ENCODE results near the gene GPATCH1.
A peak's percentile ranks its signal among the peaks of the same experiment; 100 is the strongest.

GPATCH1 gene

DNA sequence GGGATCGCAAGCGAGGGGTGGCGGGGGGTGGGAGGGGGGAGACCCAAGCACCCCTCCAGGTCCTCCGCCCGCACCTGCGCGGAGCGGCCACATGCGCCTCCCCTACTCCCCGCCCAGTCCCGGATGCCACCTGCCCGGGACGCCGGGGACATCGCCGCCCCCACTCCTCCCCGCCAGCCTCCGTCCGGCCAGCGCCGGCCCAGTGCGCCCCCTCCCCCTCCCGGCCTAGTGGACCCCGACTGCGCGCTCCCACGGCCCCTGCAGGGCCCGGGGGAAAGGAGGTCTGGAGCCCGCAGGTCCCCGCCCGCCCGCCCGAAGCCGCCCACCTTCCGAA is 16.6 kb upstream of the GPATCH1 start:
- DNase-seq (ENCODE audit: low spot score) = no peak

DNA sequence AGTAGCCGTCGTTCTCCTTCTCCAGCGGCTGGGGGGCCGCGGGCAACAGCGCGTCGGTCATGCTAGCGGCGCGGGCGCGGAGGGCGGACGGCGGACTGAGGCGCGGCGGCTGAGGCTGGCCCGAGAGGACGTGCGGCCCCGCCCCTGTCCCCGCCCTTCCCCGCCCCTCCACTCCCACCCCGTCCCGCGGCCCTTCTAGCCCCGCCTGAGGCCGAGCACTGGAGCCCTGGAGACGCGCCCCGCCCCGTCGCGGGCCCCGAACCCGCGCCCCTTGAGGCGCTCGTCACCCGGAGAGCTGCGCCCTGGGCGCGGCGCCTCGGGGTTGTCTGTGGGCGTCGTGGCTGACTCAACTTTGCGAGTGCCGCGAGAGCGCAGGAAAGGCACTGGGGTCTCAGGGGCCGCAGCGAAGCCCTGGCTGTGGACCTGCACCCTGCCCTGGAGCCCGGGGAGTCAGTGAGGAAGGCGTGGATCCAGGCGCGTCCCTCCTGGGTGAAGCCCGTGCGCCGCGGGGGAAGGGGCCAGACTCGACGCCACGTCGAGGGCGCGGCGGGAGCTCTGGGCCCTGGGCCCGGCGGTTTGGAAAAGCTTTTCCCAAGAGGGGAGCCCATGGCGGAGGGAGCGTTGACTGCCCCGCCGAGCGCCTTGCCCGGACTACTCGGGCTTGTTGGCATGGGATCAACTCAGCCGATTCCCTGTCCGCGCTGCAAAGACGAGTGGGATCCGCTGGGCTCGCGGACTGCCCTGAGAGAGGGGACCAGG is 16.0 kb upstream of the GPATCH1 start, which contains the start of gene RHPN2:
Gene RHPN2 (minus strand): TSS at position 97 of the 759 bp plus-strand sequence. CDS start 36 bp downstream, at position 61.
- peak; percentile 82 for DNase-seq (ENCODE audit: low spot score)

DNA sequence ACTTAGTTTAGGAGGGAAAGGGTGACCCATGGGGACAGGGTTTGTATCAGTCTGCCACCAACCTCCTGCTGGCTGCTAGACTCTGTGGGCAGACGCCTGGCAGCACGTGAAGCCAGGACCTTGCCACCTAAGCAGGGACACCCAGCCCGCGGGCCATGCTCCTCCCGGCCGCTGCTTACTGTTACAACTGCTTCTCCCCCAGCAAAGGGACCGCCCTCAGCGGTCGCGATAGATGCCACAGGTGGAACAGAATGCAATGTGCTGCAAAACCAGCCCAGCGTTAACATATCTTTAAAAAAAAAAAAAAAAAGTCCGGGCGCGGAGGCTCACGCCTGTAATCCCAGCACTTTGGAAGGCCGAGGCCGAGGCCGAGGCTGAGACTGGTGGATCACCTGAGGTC is 14.4 kb upstream of the GPATCH1 start:
- DNase-seq (ENCODE audit: low spot score) = no peak

DNA sequence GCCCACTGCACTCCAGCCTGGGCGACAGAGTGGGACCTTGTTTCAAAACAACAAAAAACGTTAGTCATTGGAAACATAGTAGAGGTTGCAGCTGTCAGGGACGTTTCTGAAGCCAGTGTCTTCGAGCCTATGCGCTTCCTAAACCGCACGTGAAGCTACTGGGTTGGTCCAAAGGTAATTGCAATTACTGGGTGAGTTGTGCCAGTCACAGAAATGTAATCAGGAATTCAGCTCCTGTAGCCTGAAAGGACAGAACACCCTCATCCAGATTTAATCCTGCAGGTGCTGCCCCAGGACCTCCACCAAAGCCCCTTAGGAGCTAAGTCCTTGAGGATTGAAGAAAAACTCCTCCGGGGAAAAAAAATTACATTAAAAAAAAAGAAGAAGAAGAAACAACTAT is 13.9 kb upstream of the GPATCH1 start:
- DNase-seq (ENCODE audit: low spot score) = no peak

DNA sequence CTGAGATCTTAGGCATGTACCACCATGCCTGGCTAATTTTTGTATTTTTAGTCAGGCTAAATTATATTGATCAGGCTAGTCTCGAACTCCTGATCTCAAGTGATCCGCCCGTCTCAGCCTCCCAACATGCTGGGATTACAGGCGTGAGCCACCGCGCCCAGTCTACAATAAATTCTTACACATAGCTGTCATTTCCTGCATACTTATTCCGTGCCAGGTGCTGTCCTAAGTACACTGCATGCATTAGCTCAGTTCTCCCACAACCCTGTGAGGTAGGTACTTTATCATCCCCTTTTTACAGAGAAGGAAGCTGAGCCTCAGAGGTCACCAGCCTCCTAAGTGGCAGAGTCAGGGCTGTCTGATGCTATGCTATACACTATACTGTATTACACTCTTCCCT is 9.1 kb upstream of the GPATCH1 start:
- DNase-seq (ENCODE audit: low spot score) = no peak

DNA sequence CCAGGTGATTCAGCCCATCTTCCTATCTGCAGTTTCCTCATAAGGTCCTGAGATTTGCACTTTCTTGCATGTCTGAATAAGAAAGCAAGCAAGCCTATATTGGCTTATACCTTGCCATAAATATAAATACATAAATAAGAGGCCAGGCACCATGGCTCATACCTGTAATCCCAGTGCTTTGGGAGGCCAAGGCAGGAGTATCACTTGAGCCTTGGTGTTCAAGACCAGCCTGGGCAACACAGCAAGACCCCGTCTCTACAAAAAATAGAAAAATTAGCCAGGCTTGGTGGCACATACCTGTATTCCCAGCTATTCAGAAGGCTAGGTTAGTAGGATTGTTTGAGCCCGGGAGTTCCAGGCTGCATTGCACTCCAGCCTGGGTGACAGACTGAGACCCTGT is 5.5 kb upstream of the GPATCH1 start:
- DNase-seq (ENCODE audit: low spot score) = no peak

DNA sequence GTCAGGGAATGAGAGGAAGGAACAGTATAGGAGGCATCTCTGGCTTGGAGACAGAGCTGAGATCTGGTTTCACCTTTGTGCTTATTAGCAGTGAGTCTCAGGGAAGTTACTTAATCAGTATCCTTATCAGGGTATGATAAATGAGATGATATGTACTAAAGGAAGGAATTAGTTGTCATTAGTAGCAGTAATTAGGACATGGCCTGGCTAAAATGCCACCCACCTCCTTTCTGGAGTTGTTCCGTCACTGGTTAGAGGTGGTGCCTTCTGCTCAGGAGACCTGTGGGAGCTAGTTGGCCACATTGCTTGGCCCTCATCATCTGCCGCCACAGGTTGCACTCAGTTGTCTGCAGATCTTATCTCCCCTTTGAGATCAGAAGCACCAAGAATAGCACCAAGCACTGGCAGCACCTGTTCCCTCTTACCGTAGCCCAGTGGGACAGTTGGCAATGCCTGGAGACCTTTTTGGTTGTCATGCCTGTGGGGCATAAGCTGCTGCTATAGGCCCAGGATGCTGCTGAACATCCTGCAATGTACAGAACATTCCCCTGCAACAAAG is 4.7 kb downstream of the GPATCH1 start:
- no peak for DNase-seq (ENCODE audit: low spot score)

DNA sequence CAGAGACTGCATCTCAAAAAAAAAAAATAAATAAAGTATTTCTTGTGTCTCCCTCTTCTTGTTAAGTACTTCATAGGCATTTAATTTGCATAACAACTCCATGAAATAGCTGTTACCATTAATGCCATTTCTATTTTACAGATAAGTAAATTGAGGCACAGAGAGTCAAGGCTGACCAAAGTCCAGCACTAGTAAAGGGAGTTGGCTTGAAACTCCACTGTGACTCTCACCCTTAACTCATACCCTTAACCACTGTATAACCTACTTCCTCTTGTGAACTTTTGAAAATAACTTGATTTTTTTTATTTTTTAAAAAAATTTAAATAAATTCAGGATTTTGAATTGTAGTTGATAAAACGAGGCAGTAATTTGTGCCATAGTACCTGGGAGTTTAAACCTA is 6.0 kb downstream of the GPATCH1 start:
- no peak for DNase-seq (ENCODE audit: low spot score)

DNA sequence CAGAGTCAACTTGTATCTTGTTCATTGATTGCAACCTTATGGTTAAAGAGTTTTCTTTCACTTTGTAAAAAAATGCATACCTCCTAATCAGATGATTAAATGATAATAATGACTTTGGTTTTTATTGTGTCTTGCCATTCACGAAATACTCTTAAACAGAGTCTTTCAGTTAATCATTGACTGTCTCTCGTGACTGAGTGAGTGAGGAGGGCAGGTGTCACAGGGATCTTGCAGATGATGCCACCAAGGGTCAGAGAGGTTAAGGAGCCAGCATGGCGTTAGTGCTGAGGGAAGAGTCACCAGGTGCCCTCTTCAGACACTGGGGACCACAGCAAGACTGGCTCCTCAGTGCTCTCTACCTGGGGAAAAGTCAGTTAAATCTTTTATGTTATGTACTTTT is 8.0 kb downstream of the GPATCH1 start:
- DNase-seq (ENCODE audit: low spot score) = no peak

DNA sequence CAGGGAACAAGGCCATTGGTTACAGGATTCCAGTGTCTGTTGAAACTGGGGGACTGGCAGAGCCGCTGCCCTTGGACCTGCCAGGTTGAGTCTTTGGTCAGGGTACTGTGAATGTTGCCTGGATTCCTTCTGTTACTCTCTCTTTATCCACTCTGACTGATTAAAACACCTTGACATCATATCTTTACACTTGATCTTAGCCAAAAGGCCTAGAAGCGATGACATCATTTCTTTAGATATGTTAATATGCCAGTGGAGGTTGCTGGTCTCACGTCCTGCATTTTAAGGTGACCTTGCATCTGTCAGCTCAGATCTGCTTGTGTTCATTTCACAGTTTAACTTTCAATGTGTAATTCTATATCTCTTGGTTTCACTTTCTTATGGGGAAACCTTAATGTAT is 9.2 kb downstream of the GPATCH1 start:
- no peak for DNase-seq (ENCODE audit: low spot score)

DNA sequence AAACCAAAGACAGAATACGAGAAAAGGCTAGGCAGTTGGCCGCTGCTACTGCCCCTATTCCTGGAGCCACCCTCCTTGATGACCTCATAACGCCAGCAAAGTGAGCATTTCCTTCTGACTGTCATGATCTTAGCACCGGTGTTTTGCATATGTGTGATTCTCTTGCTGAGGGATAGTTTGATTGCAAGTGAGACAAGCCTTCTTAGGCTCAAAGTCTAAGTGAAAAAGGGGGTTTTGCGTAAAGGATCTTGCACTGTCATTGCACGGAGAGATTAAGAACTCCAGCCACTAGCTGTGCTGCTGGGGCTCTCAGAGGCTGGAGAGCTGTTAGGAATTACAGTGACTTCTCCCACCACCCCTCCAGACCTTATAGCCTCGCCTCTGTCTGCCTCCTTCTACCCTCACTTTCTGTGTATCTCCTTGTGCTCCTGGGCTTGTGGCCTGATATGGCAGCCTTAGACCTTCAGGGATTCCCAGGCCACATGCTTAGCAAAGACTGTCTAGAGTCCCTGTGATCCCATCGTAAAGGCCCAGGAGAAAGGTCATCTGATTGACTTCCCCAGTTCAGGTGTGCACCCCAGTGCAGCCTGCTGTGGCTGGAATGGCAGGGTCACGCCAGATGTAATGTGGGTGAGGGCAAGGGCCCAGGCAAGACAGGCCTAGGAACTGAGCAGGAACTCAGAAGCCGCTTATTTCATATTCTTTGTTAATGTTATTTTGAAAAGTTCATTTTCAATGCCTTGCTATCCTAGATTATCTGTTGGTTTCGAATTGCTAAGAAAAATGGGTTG is 12.6 kb downstream of the GPATCH1 start:
- DNase-seq (ENCODE audit: low spot score) = no peak

DNA sequence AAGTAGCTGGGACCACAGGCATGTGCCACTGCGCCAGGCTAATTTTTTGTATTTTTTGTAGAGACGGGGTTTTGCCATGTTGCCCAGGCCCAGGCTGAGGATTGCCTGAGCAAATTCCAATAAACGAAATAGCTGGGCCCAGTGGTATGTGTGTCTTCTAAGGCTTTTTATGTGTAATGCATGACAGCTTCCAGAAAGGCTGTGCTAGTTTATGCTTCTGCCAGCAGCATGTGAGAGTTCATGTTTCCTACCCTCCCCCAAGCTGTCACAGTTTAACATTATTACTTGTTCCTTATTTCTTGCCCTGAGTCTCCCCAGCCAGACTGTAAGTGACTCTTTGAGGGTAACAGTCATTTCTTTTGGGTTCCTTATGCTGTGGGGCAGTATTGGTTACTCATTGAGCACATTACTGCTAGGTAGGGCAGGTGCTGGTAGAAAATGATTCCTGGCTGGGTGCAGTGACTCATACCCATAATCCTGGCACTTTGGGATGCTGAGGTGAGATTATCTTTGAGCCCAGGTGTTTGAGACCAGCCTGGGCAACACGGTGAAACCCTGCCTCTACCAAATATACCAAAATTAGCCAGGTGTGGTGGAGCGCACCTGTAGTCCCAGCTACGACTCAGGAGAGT is 13.6 kb downstream of the GPATCH1 start:
- no peak for DNase-seq (ENCODE audit: low spot score)

DNA sequence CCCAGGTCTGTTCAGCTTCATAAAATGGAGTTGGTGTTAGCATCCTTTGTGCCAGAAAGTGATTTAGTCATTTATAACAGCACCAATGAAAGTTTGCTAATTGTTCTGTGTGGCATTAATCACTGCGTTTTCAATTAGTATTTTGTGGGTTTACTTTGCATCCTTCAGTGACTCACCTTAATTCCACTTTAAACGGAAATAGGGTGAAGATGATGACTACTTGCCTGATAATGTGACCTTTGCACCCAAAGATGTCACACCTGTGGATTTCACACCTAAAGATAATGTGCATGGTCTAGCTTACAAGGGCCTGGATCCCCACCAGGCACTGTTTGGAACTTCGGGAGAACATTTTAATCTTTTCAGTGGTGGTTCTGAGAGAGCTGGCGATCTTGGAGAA is 15.0 kb downstream of the GPATCH1 start:
- DNase-seq (ENCODE audit: low spot score) = no peak

DNA sequence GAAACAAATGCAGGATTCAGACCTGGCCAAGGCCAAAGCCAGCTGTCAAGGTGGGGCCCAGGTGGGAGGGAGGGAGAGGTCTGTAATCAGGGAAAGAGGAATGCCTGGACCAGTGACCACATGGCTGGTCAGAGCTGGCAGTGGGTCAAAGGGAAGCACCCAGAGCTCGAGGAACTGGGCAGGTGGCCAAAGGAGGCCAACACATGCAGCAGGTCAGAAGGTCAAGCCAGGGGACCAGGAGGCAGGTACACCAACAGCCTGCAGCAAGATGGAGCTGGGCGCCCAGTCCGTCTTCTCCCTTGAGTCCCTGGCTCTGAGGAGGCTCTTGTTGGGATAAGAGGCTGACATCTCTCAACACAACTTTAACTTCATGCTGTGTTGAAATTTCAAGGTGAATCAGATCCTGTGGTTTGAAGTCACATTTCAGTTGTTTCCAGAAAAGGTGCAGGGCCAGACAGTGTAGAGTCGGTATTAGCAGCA is 17.1 kb downstream of the GPATCH1 start:
- no peak for DNase-seq (ENCODE audit: low spot score)

DNA sequence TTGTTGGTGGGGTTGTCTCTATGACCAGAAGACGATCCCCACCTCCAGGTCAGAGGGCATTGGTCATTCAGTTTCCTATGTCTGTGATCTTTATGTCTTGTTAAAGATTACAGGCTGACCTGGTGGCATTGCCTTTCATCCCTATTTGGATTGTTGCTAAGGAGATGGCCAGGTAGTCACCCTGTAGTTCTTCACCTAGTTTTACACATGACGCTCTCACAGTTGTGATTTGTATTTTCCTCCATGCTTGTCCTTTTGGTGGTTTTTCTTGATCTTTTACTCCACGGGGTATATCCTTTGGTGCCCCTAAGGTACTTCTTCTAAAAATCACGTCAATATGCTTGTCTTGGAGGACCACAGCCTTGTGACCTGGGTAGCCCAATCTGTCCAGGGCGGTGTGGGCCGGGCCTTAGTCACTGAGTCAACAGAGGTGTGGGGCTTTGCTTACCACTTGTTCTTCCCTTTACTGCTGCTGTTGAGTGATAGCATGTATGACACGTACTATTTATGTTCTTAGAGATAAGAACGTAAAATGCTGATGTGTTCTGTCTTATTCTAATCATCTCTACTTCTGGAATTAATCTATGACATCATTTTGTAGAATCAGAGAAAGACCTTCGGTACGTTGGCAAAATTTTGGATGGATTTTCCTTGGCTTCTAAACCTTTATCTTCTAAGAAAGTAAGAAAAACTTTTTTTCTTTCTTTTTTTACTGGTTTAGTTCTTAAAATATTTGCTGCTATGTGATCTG is 20.1 kb downstream of the GPATCH1 start:
- DNase-seq (ENCODE audit: low spot score) = no peak

DNA sequence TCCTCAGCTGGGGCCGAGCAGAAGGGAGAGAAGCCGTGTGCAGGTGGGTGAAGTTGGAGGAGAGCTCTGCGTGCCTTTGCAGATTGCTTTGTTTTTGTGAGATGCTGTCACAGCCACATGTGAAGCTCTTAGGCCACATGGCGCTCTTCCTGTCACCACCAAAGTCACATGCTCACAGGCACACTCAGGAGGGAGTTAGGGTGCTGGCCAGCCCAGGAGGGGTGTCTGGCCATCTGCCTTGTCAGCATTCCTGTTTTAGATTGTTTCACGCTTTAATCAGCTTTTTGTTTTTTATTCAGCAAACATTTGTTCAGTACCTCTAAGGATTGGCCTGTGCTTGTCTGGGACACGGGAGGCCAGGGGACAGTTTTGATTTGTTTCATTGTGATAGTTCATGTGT is 21.9 kb downstream of the GPATCH1 start:
- no peak for DNase-seq (ENCODE audit: low spot score)

DNA sequence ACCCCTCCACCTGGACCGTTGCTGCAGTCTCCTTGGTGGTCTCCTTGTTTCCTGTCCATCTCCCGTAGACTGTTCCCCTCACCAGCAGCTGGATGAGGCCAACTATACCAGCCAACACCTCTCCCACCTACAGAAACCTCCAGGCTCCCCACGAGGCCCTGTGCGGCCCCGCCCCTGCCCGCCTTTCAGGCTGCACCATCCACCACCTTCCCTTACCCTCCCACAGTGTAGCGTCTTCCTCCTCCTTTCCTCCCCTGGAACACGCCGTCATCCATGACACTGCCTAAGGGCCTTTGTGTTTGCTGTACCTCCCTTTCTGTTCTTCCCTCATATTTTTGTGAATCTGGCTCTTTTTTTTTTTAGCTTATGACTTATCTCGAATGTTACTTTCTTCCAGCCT is 27.2 kb downstream of the GPATCH1 start:
- no peak for DNase-seq (ENCODE audit: low spot score)

DNA sequence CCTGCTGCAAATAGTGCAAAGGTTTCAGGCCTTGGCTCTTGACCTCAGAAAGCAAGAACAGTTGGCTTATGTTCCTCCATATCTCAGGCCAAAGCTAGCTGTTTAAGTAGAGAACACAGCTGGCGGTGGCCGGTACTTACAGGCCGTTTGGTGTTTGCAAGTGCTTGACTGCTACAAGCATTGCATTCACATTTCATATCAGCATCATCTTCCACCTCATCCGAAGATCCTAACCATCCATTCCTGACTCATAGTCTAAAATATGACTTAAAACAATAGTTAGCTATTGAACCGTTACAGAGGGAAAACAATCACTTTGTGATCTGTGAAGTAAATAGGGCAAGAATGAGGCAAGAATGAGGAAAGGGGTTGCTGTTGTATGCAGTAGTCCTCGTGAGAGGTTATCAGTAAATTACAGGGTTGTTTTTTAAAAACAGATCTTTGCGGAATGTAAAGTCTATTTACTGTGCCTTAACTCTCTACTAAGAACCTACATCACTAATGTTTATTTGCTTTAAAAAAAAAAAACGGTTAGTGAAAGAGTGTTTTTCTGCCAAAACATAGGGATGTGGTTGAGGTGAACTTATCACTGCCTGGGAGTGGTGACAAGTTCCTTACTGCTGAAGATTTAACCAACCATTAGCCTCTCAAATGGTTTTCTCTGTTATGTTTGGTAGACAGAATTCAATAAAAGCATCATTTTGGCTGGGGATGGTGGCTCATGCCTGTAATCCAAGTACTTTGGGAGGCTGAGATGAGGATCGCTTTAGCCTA is 29.3 kb downstream of the GPATCH1 start:
- DNase-seq (ENCODE audit: low spot score) = peak; percentile 57

DNA sequence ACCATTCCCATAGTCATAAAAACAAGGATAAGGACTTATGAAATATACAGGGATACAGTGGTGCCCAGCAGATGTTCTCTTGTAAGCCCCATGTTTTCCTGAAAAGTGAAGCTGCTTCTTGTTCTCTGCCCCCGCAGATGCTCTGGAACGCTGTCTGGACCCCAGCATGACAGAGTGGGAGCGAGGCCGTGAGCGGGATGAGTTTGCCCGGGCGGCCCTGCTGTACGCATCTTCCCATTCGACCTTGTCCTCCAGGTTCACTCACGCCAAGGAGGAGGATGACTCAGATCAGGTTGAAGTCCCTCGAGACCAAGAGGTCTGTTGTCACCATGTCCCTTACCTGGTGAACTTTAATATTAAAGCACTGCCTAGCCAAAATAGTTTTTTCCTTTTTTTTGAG is 30.6 kb downstream of the GPATCH1 start:
- no peak for DNase-seq (ENCODE audit: low spot score)

DNA sequence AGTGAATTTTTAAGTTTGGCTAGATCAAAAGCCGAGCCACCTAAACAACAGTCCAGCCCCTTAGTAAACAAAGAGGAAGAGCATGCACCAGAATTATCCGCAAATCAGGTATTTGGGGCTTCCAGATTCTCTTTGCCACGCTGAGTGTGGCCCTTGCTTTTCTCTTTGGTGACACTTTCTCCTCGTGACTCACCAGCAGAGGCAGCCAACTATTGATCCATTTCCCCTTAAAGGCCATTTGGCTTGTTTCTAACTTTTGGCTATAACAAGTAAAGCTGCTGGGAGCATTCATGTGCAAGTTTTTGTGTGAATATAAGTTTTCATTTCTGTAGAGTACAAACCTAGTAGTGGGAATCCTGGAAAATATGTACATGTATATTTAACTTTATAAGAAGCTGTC is 33.3 kb downstream of the GPATCH1 start:
- DNase-seq (ENCODE audit: low spot score) = no peak

DNA sequence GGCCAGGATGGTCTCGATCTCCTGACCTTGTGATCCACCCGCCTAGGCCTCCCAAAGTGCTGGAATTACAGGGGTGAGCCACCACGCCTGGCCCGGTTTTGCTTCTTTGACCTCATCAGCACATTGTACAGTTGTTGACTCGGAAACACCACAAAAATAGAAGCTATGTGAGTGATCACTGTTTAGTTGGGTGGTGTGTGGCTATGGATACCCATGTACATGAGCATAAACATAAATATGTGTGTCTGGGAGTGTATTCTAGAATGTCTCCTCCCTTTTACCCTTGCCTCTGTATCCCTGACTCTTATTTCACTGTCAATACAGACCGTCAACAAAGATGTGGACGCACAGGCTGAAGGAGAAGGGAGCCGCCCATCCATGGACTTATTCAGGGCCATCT is 36.5 kb downstream of the GPATCH1 start:
- no peak for DNase-seq (ENCODE audit: low spot score)
